ENCODE measurements around the gene KRTAP29-1. TPM values are rescaled to one million over a fixed set of nuclear protein-coding genes. Genes with fewer than 3 reads are reported as not detected.
A peak's percentile ranks its signal among the peaks of the same experiment; 100 is the strongest.

The KRTAP29-1 gene
- total RNA-seq, 2 donors from 2014 or later, result not detected

DNA sequence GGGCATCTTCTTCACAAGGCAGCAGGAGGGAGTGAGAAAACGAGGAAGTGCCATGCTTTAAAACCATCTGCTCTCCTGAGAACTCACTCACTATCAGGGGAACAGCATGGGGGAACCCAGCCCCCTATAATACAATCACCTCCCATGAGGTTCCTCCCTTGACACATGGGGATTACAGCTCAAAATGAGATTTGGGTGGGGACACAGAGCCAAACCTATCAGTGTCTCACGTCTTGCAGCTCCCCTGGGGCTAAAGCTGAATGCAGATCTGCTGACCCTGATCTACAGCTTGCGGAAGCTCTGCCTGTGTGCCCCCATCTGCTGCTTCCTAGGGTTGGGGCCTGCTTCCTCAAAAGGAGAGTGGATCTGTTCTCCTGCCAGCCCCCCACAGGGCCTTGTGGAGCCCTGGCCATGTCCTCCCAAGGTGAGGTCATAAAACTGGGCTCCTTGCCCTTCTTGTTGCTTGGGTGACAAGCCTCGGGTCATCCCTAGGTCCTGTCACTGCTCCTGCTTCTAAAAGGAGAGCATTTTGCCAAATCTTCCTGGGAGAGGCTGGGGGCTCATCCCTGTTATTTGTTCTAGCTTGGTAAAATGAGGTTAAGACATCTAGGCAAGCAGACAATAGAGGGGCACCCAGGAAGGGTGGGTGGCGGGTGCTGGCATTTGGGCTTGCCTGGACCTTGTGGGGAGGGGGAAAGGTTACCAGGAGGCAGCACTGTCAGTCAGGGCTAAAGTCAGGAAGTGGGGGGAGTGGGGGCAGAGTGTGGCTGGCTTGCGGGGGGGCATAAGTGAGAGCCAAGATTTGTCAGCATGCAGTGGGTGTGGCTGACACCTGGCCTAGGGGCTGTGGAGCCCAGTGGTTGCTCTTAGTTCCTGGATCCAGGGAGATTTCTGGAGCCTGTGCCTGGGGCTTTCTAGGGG is 32.0 kb upstream of the KRTAP29-1 start:
- peak overlapping the region; percentile 73 for H3K27ac Mint-ChIP-seq
- H3K4me1 Mint-ChIP-seq, result peaks cover 36% of the 10 kb centered on the region
- no peak overlapping the region for H3K4me3 Mint-ChIP-seq
- no peaks in the 10 kb centered on the region for H3K27me3 Mint-ChIP-seq
- H3K36me3 Mint-ChIP-seq (ENCODE audit: low read depth), result no peaks in the 10 kb centered on the region
- H3K9me3 Mint-ChIP-seq, result no peaks in the 10 kb centered on the region
- no peak for ATAC-seq (replicated peaks)

DNA sequence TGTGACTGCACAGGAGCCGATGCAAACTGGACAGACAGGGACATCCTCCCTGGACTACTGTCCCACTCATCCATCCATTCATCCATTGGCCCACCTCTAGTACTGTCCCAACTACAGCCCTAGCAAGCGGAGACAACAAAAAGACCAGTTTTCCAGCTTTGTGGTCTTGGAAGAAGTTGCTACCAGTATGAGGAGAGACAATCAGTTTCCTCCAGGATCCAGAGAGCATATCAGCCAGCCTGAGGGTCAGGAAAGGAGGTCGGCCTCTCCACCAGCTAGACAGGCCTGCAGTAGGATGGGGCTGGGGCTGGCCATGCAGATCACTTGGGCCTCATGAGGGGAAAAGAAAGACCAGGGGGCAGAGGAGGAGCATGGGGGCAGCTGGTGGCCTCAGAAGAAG is 31.2 kb upstream of the KRTAP29-1 start:
- no peaks in the 10 kb centered on the region for H3K36me3 Mint-ChIP-seq (ENCODE audit: low read depth)
- H3K4me3 Mint-ChIP-seq, result no peak overlapping the region
- H3K4me1 Mint-ChIP-seq, result peaks cover 28% of the 10 kb centered on the region
- no peaks in the 10 kb centered on the region for H3K9me3 Mint-ChIP-seq
- peak overlapping the region; percentile 39 for H3K27ac Mint-ChIP-seq
- no peaks in the 10 kb centered on the region for H3K27me3 Mint-ChIP-seq
- no peak for ATAC-seq (replicated peaks)

DNA sequence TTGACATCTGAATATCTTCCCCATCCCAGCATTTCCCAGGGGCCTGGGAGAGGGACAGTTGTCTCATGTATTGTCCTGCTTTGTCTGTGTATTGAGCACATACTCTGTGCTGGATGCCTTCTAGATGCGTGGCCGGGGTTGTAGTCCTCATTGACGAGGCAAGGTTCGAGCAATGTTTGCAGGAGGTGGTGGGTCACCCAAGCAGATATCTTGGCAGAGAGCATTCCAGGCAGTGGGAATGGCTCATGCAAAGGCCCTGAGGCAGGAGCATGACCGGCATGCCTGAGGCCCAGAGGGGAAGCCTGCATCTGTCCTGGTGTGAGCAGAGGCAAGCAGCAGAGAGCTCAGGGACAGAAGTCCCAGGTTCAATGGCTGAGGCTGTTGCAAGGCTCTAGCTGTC is 30.4 kb upstream of the KRTAP29-1 start:
- Mint-ChIP-seq H3K27me3 (no peaks in the 10 kb centered on the region), H3K9me3 (no peaks in the 10 kb centered on the region), H3K4me1 (peaks cover 31% of the 10 kb centered on the region), H3K27ac (no peak overlapping the region), H3K4me3 (no peak overlapping the region), H3K36me3 (ENCODE audit: low read depth) (no peaks in the 10 kb centered on the region)
- ATAC-seq (replicated peaks), result no peak

DNA sequence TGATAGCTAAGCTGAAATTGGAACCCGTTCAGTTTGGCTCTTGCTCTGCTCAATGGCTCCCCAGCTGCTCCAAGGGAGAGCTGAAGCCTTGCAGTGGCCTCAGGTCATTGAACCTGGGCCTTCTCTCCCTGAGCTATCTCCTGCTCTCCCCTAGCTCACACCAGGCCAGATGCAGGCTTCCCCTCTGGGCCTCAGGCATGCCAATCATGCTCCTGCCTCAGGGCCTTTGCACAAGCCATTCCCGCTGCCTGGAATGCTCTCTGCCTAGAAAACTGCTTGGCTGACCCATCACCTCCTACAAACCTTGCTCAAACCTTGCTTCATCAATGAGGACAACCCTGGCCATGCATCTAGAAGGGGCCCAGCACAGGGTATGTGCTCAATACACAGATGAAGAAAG is 29.6 kb upstream of the KRTAP29-1 start:
- no peaks in the 10 kb centered on the region for H3K9me3 Mint-ChIP-seq
- ATAC-seq (replicated peaks), result no peak
- H3K27me3 Mint-ChIP-seq, result no peaks in the 10 kb centered on the region
- peaks cover 31% of the 10 kb centered on the region for H3K4me1 Mint-ChIP-seq
- no peak overlapping the region for H3K4me3 Mint-ChIP-seq
- peak overlapping the region; percentile 62 for H3K27ac Mint-ChIP-seq
- no peaks in the 10 kb centered on the region for H3K36me3 Mint-ChIP-seq (ENCODE audit: low read depth)

GRCh38 chr17:41331606-41332005 is 29.0 kb upstream of the KRTAP29-1 start:
- Mint-ChIP-seq H3K36me3 (ENCODE audit: low read depth) (no peaks in the 10 kb centered on the region), H3K4me1 (peaks cover 31% of the 10 kb centered on the region), H3K4me3 (no peak overlapping the region), H3K27ac (peak overlapping the region; percentile 38), H3K9me3 (no peaks in the 10 kb centered on the region), H3K27me3 (no peaks in the 10 kb centered on the region)
- ATAC-seq (replicated peaks), result no peak

- Mint-ChIP-seq H3K27ac (no peak overlapping the region), H3K4me1 (peaks cover 19% of the 10 kb centered on the region)
- peak; percentile 31 for ATAC-seq (replicated peaks)
Measured at GRCh38 chr17:41329279-41329948, 26.8 kb upstream of the KRTAP29-1 start.

GRCh38 chr17:41328207-41328606 is 25.6 kb upstream of the KRTAP29-1 start:
- no peak for ATAC-seq (replicated peaks)
- Mint-ChIP-seq H3K27ac (peak overlapping the region; percentile 54), H3K27me3 (no peaks in the 10 kb centered on the region), H3K4me1 (peaks cover 19% of the 10 kb centered on the region), H3K36me3 (ENCODE audit: low read depth) (no peaks in the 10 kb centered on the region), H3K9me3 (no peaks in the 10 kb centered on the region), H3K4me3 (no peak overlapping the region)

More at GRCh38 chr17:41329279-41329948, 26.8 kb upstream of the KRTAP29-1 start:
- H3K36me3 Mint-ChIP-seq (ENCODE audit: low read depth), result no peaks in the 10 kb centered on the region
- no peaks in the 10 kb centered on the region for H3K9me3 Mint-ChIP-seq
- no peaks in the 10 kb centered on the region for H3K27me3 Mint-ChIP-seq
- no peak overlapping the region for H3K4me3 Mint-ChIP-seq

- Mint-ChIP-seq H3K27ac (peak overlapping the region; percentile 76), H3K4me1 (peaks cover 20% of the 10 kb centered on the region), H3K27me3 (no peaks in the 10 kb centered on the region), H3K36me3 (ENCODE audit: low read depth) (no peaks in the 10 kb centered on the region), H3K9me3 (no peaks in the 10 kb centered on the region), H3K4me3 (peak overlapping the region; percentile 28)
- ATAC-seq (replicated peaks), result no peak
Measured at GRCh38 chr17:41327411-41328120, 24.9 kb upstream of the KRTAP29-1 start.

GRCh38 chr17:41326173-41327145 is 23.8 kb upstream of the KRTAP29-1 start:
- H3K27ac Mint-ChIP-seq, result peak overlapping the region; percentile 76
- H3K27me3 Mint-ChIP-seq, result no peaks in the 10 kb centered on the region
- no peaks in the 10 kb centered on the region for H3K36me3 Mint-ChIP-seq (ENCODE audit: low read depth)
- H3K4me1 Mint-ChIP-seq, result peaks cover 17% of the 10 kb centered on the region
- H3K9me3 Mint-ChIP-seq, result no peaks in the 10 kb centered on the region
- H3K4me3 Mint-ChIP-seq, result no peak overlapping the region
- peak; percentile 8 for ATAC-seq (replicated peaks)

DNA sequence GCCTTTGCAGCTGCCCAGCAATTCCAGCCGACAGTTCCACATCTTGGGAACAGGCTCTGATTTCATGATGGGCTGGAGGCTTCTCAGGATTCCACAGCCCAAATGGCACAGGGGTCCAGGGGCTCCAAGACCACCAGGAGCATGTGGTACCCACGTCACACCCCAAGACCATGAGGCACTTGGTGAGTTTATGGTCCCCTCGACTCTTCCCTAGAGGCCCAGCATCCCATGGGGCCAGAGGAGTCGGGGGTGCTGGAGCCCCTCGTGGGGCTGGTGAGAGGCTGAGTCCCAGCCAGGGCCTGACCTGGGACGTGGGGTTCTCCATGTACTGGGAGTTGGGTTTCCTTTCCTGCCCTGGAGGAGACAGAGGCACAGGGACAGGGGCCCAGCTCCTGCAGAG is 23.0 kb upstream of the KRTAP29-1 start:
- H3K9me3 Mint-ChIP-seq, result no peaks in the 10 kb centered on the region
- no peaks in the 10 kb centered on the region for H3K27me3 Mint-ChIP-seq
- no peak overlapping the region for H3K4me3 Mint-ChIP-seq
- no peak for ATAC-seq (replicated peaks)
- H3K27ac Mint-ChIP-seq, result peak overlapping the region; percentile 76
- peaks cover 17% of the 10 kb centered on the region for H3K4me1 Mint-ChIP-seq
- H3K36me3 Mint-ChIP-seq (ENCODE audit: low read depth), result no peaks in the 10 kb centered on the region

GRCh38 chr17:41325126-41325525 is 22.5 kb upstream of the KRTAP29-1 start:
- Mint-ChIP-seq H3K27me3 (no peaks in the 10 kb centered on the region), H3K9me3 (no peaks in the 10 kb centered on the region), H3K36me3 (ENCODE audit: low read depth) (no peaks in the 10 kb centered on the region), H3K4me3 (no peak overlapping the region), H3K4me1 (peaks cover 17% of the 10 kb centered on the region), H3K27ac (no peak overlapping the region)
- ATAC-seq (replicated peaks), result no peak

DNA sequence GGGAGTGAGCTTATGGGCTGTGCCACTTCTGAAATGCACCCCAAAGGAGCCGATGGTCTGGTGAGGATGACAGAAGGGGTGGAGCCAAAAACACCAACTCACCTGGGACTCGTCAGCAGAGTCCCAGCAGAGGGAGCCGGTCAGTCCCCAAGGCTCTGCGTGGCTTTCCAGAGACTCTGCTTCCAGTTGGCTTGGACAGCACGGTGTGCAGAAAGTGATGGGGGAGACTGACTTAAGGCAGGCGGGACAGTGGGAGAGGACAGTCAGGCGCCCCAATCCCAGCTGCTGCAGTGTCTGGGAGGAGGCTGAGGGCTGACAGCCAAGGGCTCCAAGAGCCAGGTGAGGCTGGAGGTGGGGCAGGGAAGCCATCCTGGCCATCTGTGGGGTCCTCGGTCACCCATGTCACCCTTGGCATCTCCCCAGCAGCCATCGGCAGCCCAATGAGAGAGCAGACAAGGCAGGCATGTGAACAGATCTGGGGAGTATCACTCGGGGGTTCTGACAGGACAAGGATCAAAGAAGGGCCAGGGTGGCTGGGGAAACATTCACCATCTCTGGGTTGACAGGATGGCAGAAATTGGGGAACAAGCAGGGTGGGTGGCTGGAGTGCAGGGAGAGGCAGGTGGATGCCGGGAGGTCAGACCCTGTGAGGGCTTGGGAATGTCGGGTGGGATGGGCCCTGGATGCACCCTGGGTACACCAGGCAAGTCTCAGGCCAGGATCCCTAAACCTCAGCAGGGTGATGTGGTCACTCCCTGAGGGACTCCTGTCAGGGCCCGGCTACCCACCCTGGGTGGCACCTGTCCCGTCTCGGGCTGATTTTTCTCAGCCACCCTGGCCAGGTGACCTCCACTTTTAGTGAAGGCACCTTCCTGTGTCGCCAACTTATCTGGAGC is 21.8 kb upstream of the KRTAP29-1 start:
- H3K4me3 Mint-ChIP-seq, result no peak overlapping the region
- H3K27me3 Mint-ChIP-seq, result no peaks in the 10 kb centered on the region
- peak; percentile 65 for ATAC-seq (replicated peaks)
- peaks cover 17% of the 10 kb centered on the region for H3K4me1 Mint-ChIP-seq
- no peaks in the 10 kb centered on the region for H3K9me3 Mint-ChIP-seq
- H3K36me3 Mint-ChIP-seq (ENCODE audit: low read depth), result no peaks in the 10 kb centered on the region
- H3K27ac Mint-ChIP-seq, result peak overlapping the region; percentile 37

All from activated T-helper 17 cell treated with anti-CD3 and anti-CD28 coated beads, Interleukin-2, amount 50 U/mL, for 72 hours (primary cell).